ENCODE data around the gene CAPZA2.
"Not testable (repeated sequence)": the region's sequence is repeated elsewhere in the genome, so short reads cannot be mapped to it uniquely, and the experiment has no call there.

The CAPZA2 gene

GRCh38 chr7:116912269-116912909 is 50.0 kb downstream of the CAPZA2 start:
- DNase-seq (ENCODE audit: low spot score): no peak
- no peak for FAIRE-seq

GRCh38 chr7:116918704-116919103 is 56.3 kb downstream of the CAPZA2 start:
- no peak for DNase-seq (ENCODE audit: low spot score)
- FAIRE-seq: no peak

DNA sequence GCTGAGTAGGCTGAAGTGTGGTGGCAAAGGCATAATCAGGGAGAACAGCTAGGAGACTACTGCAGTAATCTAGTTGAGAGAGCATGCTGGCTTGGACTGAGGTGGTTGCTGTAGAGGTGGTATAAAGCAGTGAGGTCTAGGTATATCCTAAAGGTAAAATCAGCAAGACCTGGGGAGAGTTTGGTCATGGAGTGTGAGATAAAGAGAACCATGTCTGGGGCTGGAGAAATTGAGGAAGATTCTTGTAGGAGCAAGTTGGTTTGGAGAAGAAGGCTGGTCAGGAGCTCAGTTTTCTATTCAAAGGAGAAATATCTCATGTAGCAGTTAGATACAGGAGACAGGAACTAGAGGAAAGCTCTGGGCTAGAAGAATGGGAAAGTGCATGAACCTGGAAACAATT is 58.0 kb downstream of the CAPZA2 start:
- no peak for FAIRE-seq
- no peak for DNase-seq (ENCODE audit: low spot score)

DNA sequence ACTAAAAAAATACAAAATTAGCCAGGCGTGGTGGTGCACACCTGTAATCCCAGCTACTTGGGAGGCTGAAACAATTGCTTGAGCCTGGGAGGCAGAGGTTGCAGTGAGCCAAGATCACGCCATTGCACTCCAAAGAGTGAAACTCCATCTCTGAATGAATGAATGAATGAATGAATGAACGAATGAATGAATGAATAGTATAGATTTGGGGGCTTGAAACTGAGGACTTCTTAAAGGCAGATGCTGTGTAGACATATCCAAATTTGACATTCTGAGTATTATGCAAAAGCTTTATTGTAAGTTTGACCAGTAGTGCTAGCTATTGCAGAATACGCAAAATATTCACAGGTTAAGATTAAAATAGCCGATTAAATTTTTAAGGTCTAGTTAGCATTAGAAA is 60.2 kb downstream of the CAPZA2 start:
- DNase-seq (ENCODE audit: low spot score): no peak
- no peak for FAIRE-seq

GRCh38 chr7:116924741-116925140 is 62.4 kb downstream of the CAPZA2 start:
- no peak for FAIRE-seq
- no peak for DNase-seq (ENCODE audit: low spot score)

- no peak for FAIRE-seq
- DNase-seq (ENCODE audit: low spot score): no peak
Observed at GRCh38 chr7:116929021-116929420, 66.6 kb downstream of the CAPZA2 start.

DNA sequence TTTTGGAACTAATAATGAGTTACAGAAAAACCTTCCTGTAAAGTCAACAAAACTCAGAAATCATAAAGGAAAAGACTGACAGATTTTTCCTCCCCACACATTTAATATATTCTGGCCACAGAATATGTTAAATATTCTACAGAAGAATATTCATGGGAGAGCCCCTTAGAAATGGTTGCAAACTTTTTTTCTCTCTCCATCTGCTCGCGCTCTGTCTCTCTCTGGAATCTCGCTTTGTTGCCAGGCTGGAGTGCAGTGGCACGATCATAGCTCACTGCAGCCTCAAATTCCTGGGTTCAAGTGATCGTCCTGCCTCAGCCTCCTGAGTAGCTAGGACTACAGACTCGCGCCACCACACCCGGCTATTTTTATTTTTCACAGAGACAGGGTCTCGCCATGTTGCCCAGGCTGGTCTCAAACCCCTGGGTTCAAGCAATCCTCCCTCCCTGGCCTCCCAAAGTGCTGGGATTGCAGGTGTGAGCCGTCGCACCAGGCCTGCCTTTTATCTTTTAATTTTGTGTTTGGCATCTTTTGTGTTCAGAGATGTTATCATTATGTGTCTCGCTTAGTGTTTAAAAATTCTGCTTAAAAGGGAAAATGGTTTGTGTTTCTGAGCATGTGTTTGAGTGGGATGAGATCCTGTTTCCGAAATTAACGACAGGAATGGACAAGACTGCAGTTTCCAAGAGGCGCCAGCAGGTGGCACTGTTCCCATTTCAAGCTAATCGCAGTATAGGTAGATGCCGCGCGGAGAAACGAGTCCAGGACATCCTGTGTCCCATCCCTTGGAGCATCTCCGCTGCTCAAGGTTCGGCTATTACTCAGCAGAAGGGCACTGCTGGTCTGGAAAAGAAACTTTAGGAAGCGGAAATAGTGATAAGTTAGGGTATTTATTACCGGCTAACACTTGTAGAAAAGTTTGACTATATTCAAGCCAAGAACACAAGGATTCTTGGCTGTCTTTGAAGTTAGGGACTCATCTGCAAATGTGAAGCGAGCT is 67.8 kb downstream of the CAPZA2 start:
- DNase-seq (ENCODE audit: low spot score): peak; percentile 74
- FAIRE-seq: peak; percentile 77

GRCh38 chr7:116932566-116932965 is 70.2 kb downstream of the CAPZA2 start:
- FAIRE-seq: no peak
- no peak for DNase-seq (ENCODE audit: low spot score)

GRCh38 chr7:116933465-116933864 is 71.1 kb downstream of the CAPZA2 start:
- DNase-seq (ENCODE audit: low spot score): no peak
- FAIRE-seq: no peak

- DNase-seq (ENCODE audit: low spot score) (no peak), FAIRE-seq (no peak)
Observed at GRCh38 chr7:116934580-116934979, 72.2 kb downstream of the CAPZA2 start.

DNA sequence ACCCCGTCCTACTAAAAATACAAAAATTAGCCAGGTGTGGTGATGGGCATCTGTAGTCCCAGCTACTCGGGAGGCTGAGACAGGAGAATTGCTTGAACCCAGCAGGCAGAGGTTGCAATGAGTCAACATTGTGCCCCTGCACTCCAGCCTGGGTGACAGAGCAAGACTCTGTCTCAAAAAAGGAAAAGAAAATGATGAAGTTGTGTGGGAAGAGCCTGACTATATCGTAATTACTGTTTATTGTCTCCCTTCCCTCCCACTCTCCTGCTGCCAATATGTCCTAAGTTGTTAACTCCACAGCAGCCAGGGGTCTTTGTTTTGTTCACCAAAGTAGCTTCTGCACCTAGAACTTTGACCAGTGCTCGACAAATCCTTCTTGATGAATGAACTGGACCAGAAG is 74.5 kb downstream of the CAPZA2 start:
- FAIRE-seq; DNase-seq (ENCODE audit: low spot score): not testable (repeated sequence)

GRCh38 chr7:116938678-116939077 is 76.3 kb downstream of the CAPZA2 start:
- FAIRE-seq (no peak), DNase-seq (ENCODE audit: low spot score) (no peak)

DNA sequence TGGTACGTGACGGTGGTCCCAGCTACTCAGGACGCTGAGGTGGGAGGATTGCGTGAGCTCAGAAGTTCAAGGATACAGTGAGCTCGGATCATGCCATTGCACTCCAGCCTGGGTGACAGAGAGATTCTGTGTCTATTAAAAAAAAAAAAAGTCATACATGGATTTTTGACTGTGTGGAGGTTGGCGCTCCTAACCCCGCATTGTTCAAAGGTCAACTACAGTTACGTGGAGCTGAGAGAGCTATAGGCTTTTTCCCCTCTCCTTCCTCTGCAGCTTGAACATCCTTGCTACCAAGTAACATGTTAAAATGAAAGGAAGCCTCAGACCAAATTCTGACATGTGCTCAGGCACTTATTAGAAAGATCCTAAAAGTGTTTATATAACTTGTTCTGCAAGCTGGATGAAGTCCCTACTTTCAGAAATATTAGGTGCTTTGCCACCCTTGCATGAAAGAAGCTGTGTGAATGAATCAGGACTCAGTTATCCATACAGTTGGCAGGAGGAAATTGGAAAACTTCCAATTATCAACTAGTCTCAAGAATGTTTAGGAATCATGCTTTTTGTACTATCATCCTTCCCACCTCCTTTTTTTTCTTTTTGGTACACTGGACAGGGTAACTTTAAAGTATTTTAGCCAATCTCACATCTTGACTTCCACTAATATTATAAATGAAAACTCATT is 78.4 kb downstream of the CAPZA2 start:
- no peak for FAIRE-seq
- no peak for DNase-seq (ENCODE audit: low spot score)

DNA sequence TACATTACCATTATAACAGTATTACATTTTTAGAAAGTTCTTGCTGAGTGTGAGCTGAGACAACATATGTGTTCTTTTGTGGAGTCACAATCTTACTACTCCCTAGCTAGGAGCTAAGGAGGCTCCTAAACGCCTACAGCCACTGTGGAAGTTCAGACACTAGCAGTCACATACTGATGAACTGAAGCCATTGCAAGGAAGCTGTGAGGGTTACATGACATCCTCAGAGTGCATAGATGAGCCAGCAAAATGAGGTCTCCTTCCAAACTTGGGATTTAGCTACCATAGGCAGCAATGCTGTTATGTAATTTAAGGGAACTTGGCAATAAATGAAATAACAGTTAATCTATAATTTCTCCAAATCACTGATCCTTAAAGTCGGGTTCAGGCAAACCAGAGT is 80.1 kb downstream of the CAPZA2 start:
- DNase-seq (ENCODE audit: low spot score) (no peak), FAIRE-seq (no peak)

DNA sequence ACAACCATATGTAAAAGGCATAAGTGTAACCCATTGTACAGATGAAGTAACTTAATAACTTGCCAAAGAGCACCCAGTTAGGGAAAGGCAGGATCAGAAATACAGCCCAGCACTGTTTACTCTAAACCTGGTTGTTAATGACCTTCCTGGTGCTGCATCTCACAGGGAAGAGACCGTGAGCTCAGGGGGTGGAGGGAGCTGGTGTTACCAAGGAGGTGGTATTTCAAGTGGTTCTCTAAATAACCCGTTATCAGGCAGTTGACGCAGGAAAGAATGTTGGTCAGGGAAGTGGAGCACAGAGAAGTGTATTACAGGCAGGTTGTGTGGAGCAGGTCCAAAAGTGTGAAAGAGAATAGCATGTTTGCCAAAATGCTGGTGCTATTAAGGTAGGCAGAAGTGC is 86.5 kb downstream of the CAPZA2 start:
- no peak for FAIRE-seq

DNA sequence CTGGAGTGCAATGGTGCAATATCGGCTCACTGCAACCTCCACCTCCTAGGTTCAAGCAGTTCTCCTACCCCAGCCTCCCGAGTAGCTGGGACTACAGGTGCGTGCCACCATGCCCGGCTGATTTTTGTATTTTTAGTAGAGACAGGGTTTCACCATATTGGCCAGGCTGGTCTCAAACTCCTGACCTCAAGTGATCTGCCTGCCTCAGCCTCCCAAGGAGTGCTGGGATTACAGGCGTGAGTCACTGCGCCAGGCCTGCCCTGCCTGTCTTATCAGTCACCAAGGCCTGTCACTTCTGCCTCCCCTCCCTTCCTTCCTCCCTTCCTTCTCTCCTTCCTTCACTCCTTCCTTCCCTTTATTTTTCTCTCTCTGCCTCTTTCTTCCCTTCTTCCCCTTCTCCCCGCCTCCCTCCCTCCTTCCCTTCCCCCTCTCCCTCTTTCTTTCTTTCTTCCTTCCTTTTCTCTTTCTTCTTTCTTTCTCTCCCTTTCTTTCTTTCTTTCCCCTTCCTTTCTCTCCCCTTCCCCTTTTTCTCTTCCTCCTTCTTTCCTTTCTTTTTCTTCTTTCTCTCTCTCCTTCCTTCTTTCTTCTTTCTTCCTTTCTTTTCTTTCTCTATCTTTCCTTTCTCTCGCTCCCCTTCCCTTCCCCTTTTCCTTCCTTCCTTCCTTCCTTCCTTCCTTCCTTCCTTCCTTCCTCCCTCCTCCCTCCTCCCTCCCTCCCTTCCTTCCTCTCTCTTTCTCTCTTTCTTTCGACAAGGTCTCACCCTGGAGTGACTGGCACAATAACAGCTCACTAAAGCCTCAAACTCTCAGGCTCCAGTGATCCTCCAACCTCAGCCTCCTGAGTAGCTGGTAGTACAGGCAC is 87.8 kb downstream of the CAPZA2 start:
- DNase-seq (ENCODE audit: low spot score): no peak

More for the DNA sequence above, 86.5 kb downstream of the CAPZA2 start:
- no peak for DNase-seq (ENCODE audit: low spot score)

DNA sequence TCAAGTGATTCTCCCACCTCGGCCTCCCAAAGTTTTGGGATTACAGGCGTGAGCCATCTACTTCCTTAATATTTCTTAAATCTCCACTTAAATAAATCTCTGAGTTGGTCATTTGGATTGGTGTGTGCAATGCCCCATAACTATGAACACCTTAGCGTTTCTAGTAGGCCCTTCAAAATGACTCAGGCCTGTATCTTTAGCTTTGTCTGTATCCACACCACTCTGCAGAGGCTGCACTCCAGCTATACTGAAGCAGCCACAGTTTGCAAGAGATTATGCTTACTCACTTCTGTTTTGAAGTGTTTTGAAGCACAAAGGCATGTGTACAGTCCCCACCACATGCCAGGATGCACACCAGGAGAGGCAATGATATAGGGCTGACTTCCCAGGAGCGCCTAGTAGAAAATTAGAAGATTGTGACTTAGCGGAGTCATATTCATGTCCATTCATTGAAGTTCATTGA is 88.5 kb downstream of the CAPZA2 start:
- no peak for FAIRE-seq
- no peak for DNase-seq (ENCODE audit: low spot score)

More for the DNA sequence above, 87.8 kb downstream of the CAPZA2 start:
- FAIRE-seq: no peak

DNA sequence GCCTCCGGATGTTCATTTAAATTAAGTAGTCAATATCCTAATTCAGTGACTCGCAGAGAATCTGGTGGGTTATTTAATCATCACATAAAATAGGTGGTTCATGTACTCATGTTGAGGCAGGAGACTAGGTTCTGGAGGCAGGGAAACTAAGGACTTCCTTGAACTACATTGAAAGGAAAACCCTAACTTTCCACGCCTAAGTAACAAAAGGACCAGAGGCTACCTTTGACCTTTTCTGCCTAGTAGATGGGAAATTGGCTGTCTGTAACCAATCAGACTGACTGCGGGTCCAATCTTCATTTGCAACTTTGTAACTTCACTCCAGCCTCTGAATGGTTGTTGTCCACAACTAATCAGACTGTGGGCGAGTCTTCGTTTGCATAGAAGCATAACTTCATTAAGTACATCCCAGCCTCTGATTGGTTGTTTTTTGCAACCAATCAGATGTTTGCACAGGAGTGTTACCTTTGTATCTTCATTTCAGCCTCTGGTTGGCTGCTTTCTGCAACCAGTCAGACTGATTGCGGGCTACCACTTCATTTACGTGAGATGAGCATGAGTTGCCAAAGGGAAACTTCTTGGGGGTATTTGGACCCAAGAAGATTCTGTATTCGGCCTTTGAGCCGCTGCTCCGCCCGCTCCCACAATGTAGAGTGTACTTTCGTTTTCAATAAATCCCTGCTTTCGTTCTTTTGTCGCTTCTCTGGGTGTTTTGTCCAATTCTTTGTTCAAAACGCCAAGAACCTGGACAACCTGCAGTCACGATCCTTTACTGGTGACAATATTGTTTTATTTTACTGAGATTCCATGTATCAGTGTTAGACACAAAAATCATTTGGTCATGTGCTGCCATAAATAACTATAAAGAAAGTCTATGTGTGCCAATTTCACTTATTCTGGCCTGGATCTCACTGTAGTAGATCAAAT is 89.2 kb downstream of the CAPZA2 start:
- DNase-seq (ENCODE audit: low spot score) (no peak), FAIRE-seq (no peak)

GRCh38 chr7:116952635-116953371 is 90.4 kb downstream of the CAPZA2 start:
- FAIRE-seq (no peak), DNase-seq (ENCODE audit: low spot score) (peak; percentile 31)

All from RCC 7860 (cell line).